Erythroblast (primary cell): Measurements from ENCODE around the gene SLC17A7.
A peak's percentile ranks its signal among the peaks of the same experiment; 100 is the strongest.

Experiments
- GATA1 ChIP-seq: IDR thresholded peaks from 2 replicates; pipeline ENCODE4 v1.6.1; 2011; ENCODE audit warnings: low read depth, mild to moderate bottlenecking, control low read depth, low read length, moderate library complexity
- POLR2A ChIP-seq: IDR thresholded peaks from 2 replicates; pipeline ENCODE4 v1.6.1; 2011; ENCODE audit warnings: mild to moderate bottlenecking, low read length

DNA sequence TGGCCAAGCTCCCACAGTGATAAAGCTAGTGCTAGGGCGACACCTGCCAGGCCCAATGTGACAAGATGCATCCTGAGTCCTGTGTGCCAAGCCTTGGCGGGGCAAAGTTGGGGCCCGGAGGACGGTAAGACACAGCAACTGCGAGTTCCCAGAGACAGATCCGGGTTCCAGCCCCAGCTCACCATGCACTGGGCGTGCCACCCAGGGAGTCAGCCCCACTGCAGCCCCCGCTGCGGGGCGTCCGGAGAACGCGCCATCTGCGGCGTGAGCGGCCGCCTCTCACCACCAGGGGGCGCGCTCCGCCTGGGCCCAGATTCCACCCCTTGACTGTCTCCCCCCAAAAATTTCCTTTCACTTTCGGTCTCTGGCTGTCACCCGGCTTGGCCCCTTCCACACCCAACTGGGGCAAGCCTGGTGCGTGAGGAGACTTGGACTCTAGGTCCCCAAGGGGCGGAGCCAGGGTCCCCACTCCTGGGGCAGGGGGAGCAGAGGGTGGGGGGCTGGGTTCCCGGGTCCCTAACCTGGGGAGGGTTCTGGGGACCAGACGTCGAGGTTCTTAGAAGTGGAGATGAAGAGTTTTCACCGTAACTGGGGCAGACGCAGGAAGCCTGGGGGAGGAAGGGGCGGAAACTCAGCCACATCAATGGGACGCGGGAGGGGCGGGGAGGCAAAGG lies 32.7 kb upstream of the SLC17A7 start, which contains the start of gene FLT3LG:
- TF ChIP-seq POLR2A (peak; percentile 27), GATA1 (no peak)
